OCI-LY7 (cell line): Measurements from ENCODE around the gene SEZ6.

Experiments
- CTCF ChIP-seq: fragments of 200-600 bp; sonication (generic); conservative IDR thresholded peaks from 2 replicates; pipeline ENCODE4 v1.5.1; 2014; ENCODE audit warnings: mild to moderate bottlenecking, antibody characterized with exemption, low read length, moderate library complexity, mixed read lengths
- EZH2phosphoT487 ChIP-seq: fragments of 200-600 bp; sonication (generic); IDR thresholded peaks from 2 replicates; pipeline ENCODE4 v1.6.1; 2018; ENCODE audit warnings: low read depth, borderline replicate concordance, mild to moderate bottlenecking, mixed run types, antibody characterized with exemption, low read length, moderate library complexity, mixed read lengths

GRCh38 chr17:28942925-28943324 lies 62.9 kb downstream of the SEZ6 start:
- TF ChIP-seq CTCF, result no peak
- TF ChIP-seq EZH2phosphoT487, result no peak
